ENCODE data around the gene CRIP2.

CRIP2 gene

GRCh38 chr14:105436891-105437722 lies 37.5 kb upstream of the CRIP2 start:
- TF ChIP-seq CTCF (IDR thresholded peaks at IDR 0.05; ENCODE audit: low read depth, low read length, missing control alignments) = no peak
- no peak for DNase-seq (ENCODE audit: extremely low read depth, low read depth)
- no peak overlapping the region for H3K4me3 ChIP-seq (replicated peaks; ENCODE audit: low read depth, low read length)

GRCh38 chr14:105437723-105438500 lies 36.7 kb upstream of the CRIP2 start:
- DNase-seq (ENCODE audit: extremely low read depth, low read depth) = no peak
- no peak overlapping the region for H3K4me3 ChIP-seq (replicated peaks; ENCODE audit: low read depth, low read length)
- no peak for TF ChIP-seq CTCF (IDR thresholded peaks at IDR 0.05; ENCODE audit: low read depth, low read length, missing control alignments)

- DNase-seq (ENCODE audit: extremely low read depth, low read depth) = no peak
- no peak overlapping the region for H3K4me3 ChIP-seq (replicated peaks; ENCODE audit: low read depth, low read length)
- no peak for TF ChIP-seq CTCF (IDR thresholded peaks at IDR 0.05; ENCODE audit: low read depth, low read length, missing control alignments)
Measured at GRCh38 chr14:105439179-105439578, 35.4 kb upstream of the CRIP2 start.

- no peak for TF ChIP-seq CTCF (IDR thresholded peaks at IDR 0.05; ENCODE audit: low read depth, low read length, missing control alignments)
- DNase-seq (ENCODE audit: extremely low read depth, low read depth) = no peak
- no peak overlapping the region for H3K4me3 ChIP-seq (replicated peaks; ENCODE audit: low read depth, low read length)
Measured at GRCh38 chr14:105439710-105440553, 34.7 kb upstream of the CRIP2 start.

GRCh38 chr14:105440554-105440900 lies 34.1 kb upstream of the CRIP2 start:
- no peak for DNase-seq (ENCODE audit: extremely low read depth, low read depth)
- no peak for TF ChIP-seq CTCF (IDR thresholded peaks at IDR 0.05; ENCODE audit: low read depth, low read length, missing control alignments)
- no peak overlapping the region for H3K4me3 ChIP-seq (replicated peaks; ENCODE audit: low read depth, low read length)

GRCh38 chr14:105440992-105441391 lies 33.6 kb upstream of the CRIP2 start:
- DNase-seq (ENCODE audit: extremely low read depth, low read depth) = no peak
- H3K4me3 ChIP-seq (replicated peaks; ENCODE audit: low read depth, low read length) = no peak overlapping the region
- TF ChIP-seq CTCF (IDR thresholded peaks at IDR 0.05; ENCODE audit: low read depth, low read length, missing control alignments) = no peak
